H9 (cell line): Measurements from ENCODE around the gene RCN2. TPM values are rescaled to one million over a fixed set of nuclear protein-coding genes. Genes with fewer than 3 reads are reported as not detected.

Source experiments
- DNase-seq: peaks from one replicate; pipeline ENCODE4 v3.0.0-alpha.2; 2017
- H2AFZ ChIP-seq: one replicate; pipeline ENCODE4 v1.6.1; 2013; ENCODE audit warnings: mild to moderate bottlenecking, low read length, control low read depth, moderate library complexity
- H2AK5ac ChIP-seq: 2 replicates; pipeline ENCODE4 v1.6.1; 2013; ENCODE audit warnings: low read length, control low read depth, mixed read lengths; ENCODE audit not compliant: insufficient read length
- H2BK120ac ChIP-seq: one replicate; pipeline ENCODE4 v1.6.1; 2013; ENCODE audit warnings: low read depth, mild to moderate bottlenecking, low read length, control low read depth, inconsistent platforms; ENCODE audit not compliant: poor library complexity, severe bottlenecking
- H2BK12ac ChIP-seq: 2 replicates; pipeline ENCODE4 v1.6.1; 2013; ENCODE audit warnings: low read length, control low read depth, mixed read lengths, low read depth; ENCODE audit not compliant: insufficient read length
- H2BK15ac ChIP-seq: 2 replicates; pipeline ENCODE4 v1.6.1; 2013; ENCODE audit warnings: low read depth, low read length, control low read depth
- H2BK20ac ChIP-seq: one replicate; pipeline ENCODE4 v1.6.1; 2013; ENCODE audit warnings: low read depth, mild to moderate bottlenecking, low read length, control low read depth, inconsistent platforms; ENCODE audit not compliant: poor library complexity, severe bottlenecking
- H2BK5ac ChIP-seq: 2 replicates; pipeline ENCODE4 v1.6.1; 2013; ENCODE audit warnings: low read length, control low read depth, mixed read lengths; ENCODE audit not compliant: insufficient read length
- H3K14ac ChIP-seq: 2 replicates; pipeline ENCODE4 v1.6.1; 2013; ENCODE audit warnings: low read length, control low read depth; ENCODE audit not compliant: insufficient read depth
- H3K18ac ChIP-seq: 2 replicates; pipeline ENCODE4 v1.6.1; 2013; ENCODE audit warnings: low read depth, mild to moderate bottlenecking, mixed read lengths, low read length, control low read depth; ENCODE audit not compliant: insufficient read length
- H3K23ac ChIP-seq: 2 replicates; pipeline ENCODE4 v1.6.1; 2013; ENCODE audit warnings: low read length, control low read depth, mixed read lengths, low read depth; ENCODE audit not compliant: insufficient read length
- H3K23me2 ChIP-seq: 2 replicates; pipeline ENCODE4 v1.6.1; 2013; ENCODE audit warnings: low read depth, mild to moderate bottlenecking, mixed read lengths, low read length, control low read depth; ENCODE audit not compliant: insufficient read length, poor library complexity, severe bottlenecking
- H3K27ac ChIP-seq: 2 replicates; pipeline ENCODE4 v1.5.1; 2013; ENCODE audit warnings: low read length, control low read depth, mixed read lengths, low read depth; ENCODE audit not compliant: insufficient read length
- H3K27me3 ChIP-seq: 2 replicates; pipeline ENCODE4 v1.6.1; 2013; ENCODE audit warnings: low read length, control low read depth, inconsistent platforms; ENCODE audit not compliant: insufficient read depth
- H3K4ac ChIP-seq: 2 replicates; pipeline ENCODE4 v1.6.1; 2013; ENCODE audit warnings: low read depth, mild to moderate bottlenecking, control low read depth, inconsistent platforms, low read length, moderate library complexity
- H3K4me1 ChIP-seq: 2 replicates; pipeline ENCODE4 v1.6.1; 2013; ENCODE audit warnings: low read length, control low read depth, inconsistent platforms; ENCODE audit not compliant: insufficient read depth
- H3K4me2 ChIP-seq: 2 replicates; pipeline ENCODE4 v1.6.1; 2013; ENCODE audit warnings: low read length, control low read depth, mixed read lengths; ENCODE audit not compliant: insufficient read length, insufficient read depth
- H3K56ac ChIP-seq: 2 replicates; pipeline ENCODE4 v1.6.1; 2013; ENCODE audit warnings: low read depth, mild to moderate bottlenecking, mixed read lengths, low read length, control low read depth; ENCODE audit not compliant: insufficient read length
- H3K79me1 ChIP-seq: 2 replicates; pipeline ENCODE4 v1.6.1; 2013; ENCODE audit warnings: low read depth, mild to moderate bottlenecking, moderate library complexity, low read length, control low read depth, inconsistent platforms; ENCODE audit not compliant: insufficient read depth, poor library complexity, severe bottlenecking
- H3K79me2 ChIP-seq: 2 replicates; pipeline ENCODE4 v1.6.1; 2013; ENCODE audit warnings: low read length, control low read depth, inconsistent platforms; ENCODE audit not compliant: insufficient read depth
- H3K9ac ChIP-seq: 2 replicates; pipeline ENCODE4 v1.6.1; 2013; ENCODE audit warnings: low read length, control low read depth, mixed read lengths; ENCODE audit not compliant: insufficient read length; ENCODE audit errors: extremely low read depth
- H3K9me3 ChIP-seq: one replicate; pipeline ENCODE4 v1.6.1; 2013; ENCODE audit warnings: low read depth, low read length, inconsistent platforms; ENCODE audit not compliant: control insufficient read depth
- H3T11ph ChIP-seq: one replicate; pipeline ENCODE4 v1.6.1; 2013; ENCODE audit warnings: mild to moderate bottlenecking, low read length, control low read depth, inconsistent platforms
- H4K20me1 ChIP-seq: one replicate; pipeline ENCODE4 v1.6.1; 2013; ENCODE audit not compliant: control insufficient read depth, insufficient read length, insufficient read depth
- H4K5ac ChIP-seq: 2 replicates; pipeline ENCODE4 v1.6.1; 2013; ENCODE audit warnings: low read depth, mild to moderate bottlenecking, mixed read lengths, low read length, control low read depth; ENCODE audit not compliant: insufficient read length
- H4K8ac ChIP-seq: replicated peaks from 2 replicates; pipeline ENCODE4 v1.6.1; 2013; ENCODE audit warnings: low read length, control low read depth, mixed read lengths, low read depth; ENCODE audit not compliant: insufficient read length
- H4K91ac ChIP-seq: 2 replicates; pipeline ENCODE4 v1.6.1; 2013; ENCODE audit warnings: low read depth, mild to moderate bottlenecking, moderate library complexity, mixed read lengths, low read length, control low read depth; ENCODE audit not compliant: insufficient read length
- H3K27ac Mint-ChIP-seq, 3 experiments: 2 replicates in 2 of 3; 3 replicates in 1 of 3; pipeline ENCODE4 v1.8.0; 2020 to 2021; ENCODE audit warnings: mixed read lengths in 3 of 3, mild to moderate bottlenecking in 1 of 3, moderate library complexity in 1 of 3
- H3K27me3 Mint-ChIP-seq: 2 replicates; pipeline ENCODE4 v1.8.0; 2021; ENCODE audit warnings: low read depth, mild to moderate bottlenecking, moderate library complexity, mixed read lengths
- H3K36me3 Mint-ChIP-seq, 3 experiments: 2 replicates in 2 of 3; 3 replicates in 1 of 3; pipeline ENCODE4 v1.8.0; 2020 to 2021; ENCODE audit warnings: low read depth in 3 of 3, mixed read lengths in 3 of 3; ENCODE audit not compliant: insufficient read depth in 1 of 3
- H3K4me1 Mint-ChIP-seq, 2 experiments: 2 replicates each; pipeline ENCODE4 v1.8.0; 2020; ENCODE audit warnings: mixed read lengths in 2 of 2
- H3K4me3 Mint-ChIP-seq, 2 experiments: 2 replicates in 1 of 2; 3 replicates in 1 of 2; pipeline ENCODE4 v1.8.0; 2020 to 2021; ENCODE audit warnings: mild to moderate bottlenecking in 2 of 2, mixed read lengths in 2 of 2, moderate library complexity in 1 of 2
- H3K9me3 Mint-ChIP-seq, 2 experiments: 2 replicates in 1 of 2; 3 replicates in 1 of 2; pipeline ENCODE4 v1.8.0; 2020; ENCODE audit warnings: mild to moderate bottlenecking in 2 of 2, mixed read lengths in 2 of 2, moderate library complexity in 1 of 2
- CTCF ChIP-seq: fragments of 200-600 bp; sonication (generic); conservative IDR thresholded peaks from 3 replicates; pipeline ENCODE4 v1.8.0; 2021; ENCODE audit warnings: antibody characterized with exemption, mild to moderate bottlenecking
- WGBS: extraction: QIAGEN DNeasy Blood & Tissue Kit; methylation state at CpG from one replicate; pipeline ENCODE4 v1.1.7; 2013; ENCODE audit warnings: missing lambda C conversion rate, low lambda C conversion rate, mixed read lengths; ENCODE audit not compliant: insufficient read length; ENCODE audit errors: extremely low coverage; 5-methylcytosine and 5-hydroxymethylcytosine counted together
- total RNA-seq: library from RNA; stranded (reverse); gene quantifications from 2 replicates; pipeline ENCODE4 v1.2.1, GENCODE V29; 2021

The RCN2 gene
- total RNA-seq, 1 experiment from 2014 or later = 139 TPM

- H4K5ac ChIP-seq = no peak overlapping the region
- DNase-seq = no peak
- no peak overlapping the region for H3K9ac ChIP-seq
- no peak overlapping the region for H2BK20ac ChIP-seq
- no peak overlapping the region for H2BK5ac ChIP-seq
- no peak overlapping the region for H2BK15ac ChIP-seq
- Mint-ChIP-seq H3K27me3 (peaks cover 2% of the 10 kb centered on the region), H3K4me1 (no peaks in the 10 kb centered on the region), H3K4me3 (no peak overlapping the region), H3K27ac (no peak overlapping the region), H3K9me3 (no peaks in the 10 kb centered on the region), H3K36me3 (no peaks in the 10 kb centered on the region)
- no peaks in the 10 kb centered on the region for H3K4me1 ChIP-seq
- no peaks in the 10 kb centered on the region for H4K20me1 ChIP-seq
- H2AFZ ChIP-seq = no peak overlapping the region
- no peaks in the 10 kb centered on the region for H3K79me1 ChIP-seq
- H2BK12ac ChIP-seq = no peak overlapping the region
- no peaks in the 10 kb centered on the region for H3K79me2 ChIP-seq
- no peak overlapping the region for H3K18ac ChIP-seq
- H2BK120ac ChIP-seq = no peak overlapping the region
- H3K23ac ChIP-seq = no peak overlapping the region
- H3K56ac ChIP-seq = no peak overlapping the region
- no peak overlapping the region for H2AK5ac ChIP-seq
- no peak overlapping the region for H3T11ph ChIP-seq
- H4K8ac ChIP-seq = no peak overlapping the region
- H3K23me2 ChIP-seq = no peaks in the 10 kb centered on the region
- no peaks in the 10 kb centered on the region for H3K27me3 ChIP-seq
- no peak for TF ChIP-seq CTCF
- no peak overlapping the region for H3K14ac ChIP-seq
- no peaks in the 10 kb centered on the region for H3K9me3 ChIP-seq
- no peak overlapping the region for H3K4ac ChIP-seq
- H3K27ac ChIP-seq = no peak overlapping the region
- no peak overlapping the region for H4K91ac ChIP-seq
- H3K4me2 ChIP-seq = no peak overlapping the region
- no CpG with 5 or more reads among the region's 4 CpGs for WGBS
Measured at GRCh38 chr15:77001351-77001750, 69.8 kb downstream of the RCN2 start.
